HepG2 (cell line): ENCODE measurements around the gene CCDC91.

Experiments used
- PCBP1 ChIP-seq: fragments of 200-400 bp; formaldehyde crosslinking; IDR thresholded peaks from 2 replicates; pipeline ENCODE4 v1.6.1; 2017; ENCODE audit warnings: mild to moderate bottlenecking, low read depth, low read length, borderline replicate concordance
- SKI ChIP-seq: fragments of 450-650 bp; IDR thresholded peaks from one replicate; pipeline ENCODE4 v1.6.1; 2018; ENCODE audit warnings: mild to moderate bottlenecking; ENCODE audit not compliant: partially characterized antibody
- ZNF883 ChIP-seq: sonication (generic); formaldehyde crosslinking; IDR thresholded peaks from 2 replicates; pipeline ENCODE4 v1.5.1; 2020; ENCODE audit warnings: mild to moderate bottlenecking, missing genetic modification reagents; ENCODE audit errors: not compliant biosample characterization
- TF ChIP-seq, protein P1 (sequence below): sonication (generic); formaldehyde crosslinking; IDR thresholded peaks from 2 replicates; pipeline ENCODE4 v1.5.0; 2020; ENCODE audit warnings: missing genetic modification reagents
- TF ChIP-seq, protein P2 (sequence below): sonication (generic); formaldehyde crosslinking; IDR thresholded peaks from 2 replicates; pipeline ENCODE4 v1.4.0; 2020; ENCODE audit warnings: missing genetic modification reagents
- TF ChIP-seq, protein P3 (sequence below): sonication (generic); formaldehyde crosslinking; IDR thresholded peaks from 2 replicates; pipeline ENCODE4 v1.4.0; 2020; ENCODE audit warnings: missing genetic modification reagents, mild to moderate bottlenecking, borderline replicate concordance

DNA sequence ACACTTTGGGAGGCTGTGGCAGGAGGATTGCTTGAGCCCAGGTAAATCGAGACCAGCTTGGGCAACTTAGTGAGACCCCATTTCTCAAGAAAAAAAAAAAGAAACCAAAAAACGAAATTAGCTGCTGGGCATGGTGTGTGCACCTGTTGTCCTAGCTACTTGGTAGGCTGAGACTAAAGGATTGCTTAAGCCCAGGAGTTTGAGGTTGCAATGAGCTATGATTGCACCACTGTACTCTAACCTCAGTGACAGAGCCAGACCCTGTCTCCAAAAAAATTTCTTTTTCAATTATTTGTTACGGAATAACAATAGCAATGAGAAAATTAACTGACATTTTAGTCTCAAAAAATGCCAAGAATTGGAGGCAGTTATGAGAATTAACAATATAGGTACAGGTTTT lies 128.0 kb downstream of the CCDC91 start:
- TF ChIP-seq PCBP1, result no peak
- TF ChIP-seq, protein P1, sequence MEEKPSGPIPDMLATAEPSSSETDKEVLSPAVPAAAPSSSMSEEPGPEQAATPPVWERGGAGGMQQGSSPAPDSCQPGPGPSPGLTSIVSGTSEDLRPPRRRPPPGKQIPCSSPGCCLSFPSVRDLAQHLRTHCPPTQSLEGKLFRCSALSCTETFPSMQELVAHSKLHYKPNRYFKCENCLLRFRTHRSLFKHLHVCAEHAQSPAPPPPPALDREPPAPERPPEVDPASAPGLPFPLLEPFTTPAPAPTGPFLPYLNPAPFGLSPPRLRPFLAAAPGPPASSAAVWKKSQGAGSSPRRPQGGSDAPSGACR (CRISPR knock-in tag), result no peak
- TF ChIP-seq, protein P2, sequence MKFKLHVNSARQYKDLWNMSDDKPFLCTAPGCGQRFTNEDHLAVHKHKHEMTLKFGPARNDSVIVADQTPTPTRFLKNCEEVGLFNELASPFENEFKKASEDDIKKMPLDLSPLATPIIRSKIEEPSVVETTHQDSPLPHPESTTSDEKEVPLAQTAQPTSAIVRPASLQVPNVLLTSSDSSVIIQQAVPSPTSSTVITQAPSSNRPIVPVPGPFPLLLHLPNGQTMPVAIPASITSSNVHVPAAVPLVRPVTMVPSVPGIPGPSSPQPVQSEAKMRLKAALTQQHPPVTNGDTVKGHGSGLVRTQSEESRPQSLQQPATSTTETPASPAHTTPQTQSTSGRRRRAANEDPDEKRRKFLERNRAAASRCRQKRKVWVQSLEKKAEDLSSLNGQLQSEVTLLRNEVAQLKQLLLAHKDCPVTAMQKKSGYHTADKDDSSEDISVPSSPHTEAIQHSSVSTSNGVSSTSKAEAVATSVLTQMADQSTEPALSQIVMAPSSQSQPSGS (CRISPR knock-in tag), result no peak
- no peak for TF ChIP-seq SKI
- TF ChIP-seq, protein P3, sequence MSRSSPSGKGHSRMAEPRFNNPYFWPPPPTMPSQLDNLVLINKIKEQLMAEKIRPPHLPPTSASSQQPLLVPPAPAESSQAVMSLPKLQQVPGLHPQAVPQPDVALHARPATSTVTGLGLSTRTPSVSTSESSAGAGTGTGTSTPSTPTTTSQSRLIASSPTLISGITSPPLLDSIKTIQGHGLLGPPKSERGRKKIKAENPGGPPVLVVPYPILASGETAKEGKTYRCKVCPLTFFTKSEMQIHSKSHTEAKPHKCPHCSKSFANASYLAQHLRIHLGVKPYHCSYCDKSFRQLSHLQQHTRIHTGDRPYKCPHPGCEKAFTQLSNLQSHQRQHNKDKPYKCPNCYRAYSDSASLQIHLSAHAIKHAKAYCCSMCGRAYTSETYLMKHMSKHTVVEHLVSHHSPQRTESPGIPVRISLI (CRISPR knock-in tag), result no peak
- no peak for TF ChIP-seq ZNF883
